Liver (tissue), 9 donors: ENCODE results near the gene DNAI4. TPM values are rescaled to one million over a fixed set of nuclear protein-coding genes. Genes with fewer than 3 reads are reported as not detected.
"Not testable (repeated sequence)": the region's sequence is repeated elsewhere in the genome, so short reads cannot be mapped to it uniquely, and the experiment has no call there.

Experiments used
- DNase-seq: peaks from one replicate; pipeline ENCODE4 v3.0.0-alpha.2; 2017; ENCODE audit warnings: low spot score
- H3K27ac ChIP-seq, 2 donors: one replicate each; pipeline ENCODE4 v1.7.0; 2013; ENCODE audit warnings: inconsistent platforms in 2 of 2, low read length in 2 of 2, control low read depth in 1 of 2, low read depth in 1 of 2, mild to moderate bottlenecking in 1 of 2
- H3K27me3 ChIP-seq, 4 donors: one replicate each; pipeline versions ENCODE4 v1.6.1 to v1.7.0; 2013; ENCODE audit warnings: low read length in 3 of 4, inconsistent platforms in 1 of 4, mild to moderate bottlenecking in 1 of 4, moderate library complexity in 1 of 4; ENCODE audit not compliant: control insufficient read depth in 4 of 4, insufficient read depth in 4 of 4
- H3K36me3 ChIP-seq, 4 donors: one replicate each; pipeline versions ENCODE4 v1.6.1 to v1.7.0; 2013; ENCODE audit warnings: low read length in 3 of 4, mild to moderate bottlenecking in 3 of 4, low read depth in 1 of 4, moderate library complexity in 1 of 4; ENCODE audit not compliant: control insufficient read depth in 4 of 4, insufficient read depth in 3 of 4
- H3K4me1 ChIP-seq, 4 donors: one replicate each; pipeline versions ENCODE4 v1.6.1 to v1.7.0; 2013; ENCODE audit warnings: low read length in 3 of 4, mild to moderate bottlenecking in 3 of 4, moderate library complexity in 1 of 4; ENCODE audit not compliant: control insufficient read depth in 4 of 4, insufficient read depth in 4 of 4
- H3K4me3 ChIP-seq, 3 donors: one replicate each; pipeline versions ENCODE4 v1.6.1 to v1.7.0; 2013; ENCODE audit warnings: low read length in 3 of 3, control low read depth in 1 of 3, low read depth in 1 of 3, mild to moderate bottlenecking in 1 of 3
- H3K9ac ChIP-seq, 2 donors: one replicate each; pipeline ENCODE4 v1.7.0; 2013; ENCODE audit warnings: low read length in 2 of 2, mild to moderate bottlenecking in 2 of 2, moderate library complexity in 2 of 2, control low read depth in 1 of 2, low read depth in 1 of 2
- H3K9me3 ChIP-seq, 4 donors: one replicate each; pipeline versions ENCODE4 v1.6.1 to v1.7.0; 2013; ENCODE audit warnings: low read length in 3 of 4; ENCODE audit not compliant: control insufficient read depth in 4 of 4
- EGR1 ChIP-seq, 2 donors: IDR thresholded peaks; 2 replicates each; pipeline ENCODE4 v1.6.1; 2016 to 2018; ENCODE audit warnings: antibody characterized with exemption in 2 of 2, low read depth in 2 of 2
- FOXA1 ChIP-seq: IDR thresholded peaks from 2 replicates; pipeline ENCODE4 v1.6.1; 2016; ENCODE audit warnings: antibody characterized with exemption
- FOXA2 ChIP-seq: IDR thresholded peaks from 2 replicates; pipeline ENCODE4 v1.6.1; 2016; ENCODE audit warnings: antibody characterized with exemption
- GABPA ChIP-seq, 2 donors: IDR thresholded peaks in 1 of 2; conservative IDR thresholded peaks in 1 of 2; 2 replicates each; pipeline ENCODE4 v1.6.1; 2016; ENCODE audit warnings: antibody characterized with exemption in 2 of 2, mild to moderate bottlenecking in 1 of 2, moderate library complexity in 1 of 2
- HNF4A ChIP-seq, 2 donors: conservative IDR thresholded peaks; 2 replicates each; pipeline ENCODE4 v1.6.1; 2016; ENCODE audit warnings: antibody characterized with exemption in 2 of 2, mild to moderate bottlenecking in 2 of 2
- HNF4G ChIP-seq: IDR thresholded peaks from 2 replicates; pipeline ENCODE4 v1.6.1; 2016; ENCODE audit warnings: antibody characterized with exemption
- JUND ChIP-seq, 2 donors: IDR thresholded peaks; 2 replicates each; pipeline ENCODE4 v1.6.1; 2016; ENCODE audit warnings: antibody characterized with exemption in 2 of 2
- NR2F2 ChIP-seq: IDR thresholded peaks from 2 replicates; pipeline ENCODE4 v1.6.1; 2016; ENCODE audit warnings: antibody characterized with exemption
- TAF1 ChIP-seq: conservative IDR thresholded peaks from 2 replicates; pipeline ENCODE4 v1.6.1; 2016; ENCODE audit warnings: antibody characterized with exemption, mild to moderate bottlenecking
- YY1 ChIP-seq: IDR thresholded peaks from 2 replicates; pipeline ENCODE4 v1.6.1; 2016; ENCODE audit warnings: antibody characterized with exemption, mild to moderate bottlenecking
- WGBS: extraction: QIAGEN DNeasy Blood & Tissue Kit; methylation state at CpG from one replicate; pipeline ENCODE4 v1.1.7; 2013; 5-methylcytosine and 5-hydroxymethylcytosine counted together
- polyA plus RNA-seq, 2 donors: library from polyadenylated mRNA; stranded (reverse) in 1 of 2; unstranded in 1 of 2; fragments of 200-250 nt in 1 of 2; fragments of >200 nt in 1 of 2; fragmentation: Nextera tagmentation in 1 of 2; extraction: Ambion mirVana in 1 of 2; gene quantifications; one replicate each; pipeline versions ENCODE4 v1.2.1 to v1.2.3, GENCODE V29; 2013 to 2015
- total RNA-seq, 2 donors: library from RNA; depleted of rRNA; stranded (reverse); fragments of >200 nt; gene quantifications; one replicate each; pipeline ENCODE4 v1.2.3, GENCODE V29; 2014
- TF ChIP-seq, protein P1 (sequence below): fragments of 150-350 bp; IDR thresholded peaks from 2 replicates; pipeline ENCODE4 v1.5.1; 2017; ENCODE audit warnings: improper control_type of control experiment, low read depth, low read length; ENCODE audit not compliant: missing input control
- TF ChIP-seq, protein P2 (sequence below): IDR thresholded peaks from 2 replicates; pipeline ENCODE4 v1.6.1; 2016; ENCODE audit warnings: antibody characterized with exemption
- donor health status: healthy.
- donor health status: healthy.
- donor health status: healthy.
- donor health status: healthy.
- donor health status: healthy.

The DNAI4 gene
- total and polyA plus RNA-seq, 4 donors: 0.42 to 1.8 (median 0.84) TPM

DNA sequence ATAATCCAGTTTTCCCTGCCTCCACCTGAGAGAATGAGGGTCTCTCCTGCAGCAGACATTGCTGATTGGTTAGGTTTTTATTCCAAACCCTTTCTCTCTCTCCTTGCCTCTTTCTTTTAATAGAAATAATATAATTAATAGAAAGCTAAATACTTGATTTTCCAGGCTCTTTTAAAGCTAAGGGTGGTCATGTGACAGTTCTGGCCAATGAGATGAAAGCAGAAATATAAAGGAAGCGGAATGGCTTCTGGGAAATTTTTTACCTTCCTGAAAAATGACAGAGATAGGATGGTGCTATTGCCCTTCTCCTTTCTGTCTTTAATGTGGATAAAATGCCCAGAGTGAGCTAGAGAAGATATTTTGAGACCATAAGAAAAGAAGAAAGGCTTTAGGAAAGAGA is 35.6 kb downstream of the DNAI4 start:
- WGBS: 98% methylated on average over 1 of the region's 1 CpG
- H3K36me3 ChIP-seq: no peaks in the 10 kb centered on the region

DNA sequence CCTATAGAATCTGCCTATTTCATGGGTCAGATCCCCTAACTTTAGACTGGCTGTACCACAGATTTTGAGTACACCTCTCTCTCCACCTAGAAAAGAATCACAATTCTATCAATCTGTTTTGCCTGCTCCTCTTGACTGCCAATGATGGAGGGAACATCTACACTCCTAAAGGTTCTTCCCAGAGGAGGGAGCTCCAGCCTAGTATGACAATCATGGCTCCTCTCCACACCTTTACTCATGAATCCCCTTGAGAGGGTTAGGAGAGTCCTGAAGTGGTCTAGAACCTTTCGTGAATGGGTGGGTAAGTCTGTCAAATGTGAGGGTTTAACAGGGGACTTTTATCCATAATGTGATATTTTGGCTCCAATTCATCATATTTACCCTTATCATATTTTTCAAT is 48.0 kb downstream of the DNAI4 start:
- 78% methylated on average over 1 of the region's 1 CpG for WGBS
- H3K4me3 ChIP-seq: no peak overlapping the region
- no peaks in the 10 kb centered on the region for H3K4me1 ChIP-seq
- no peaks in the 10 kb centered on the region for H3K9me3 ChIP-seq
- H3K9ac ChIP-seq: no peak overlapping the region
- no peaks in the 10 kb centered on the region for H3K36me3 ChIP-seq
- H3K27me3 ChIP-seq: no peaks in the 10 kb centered on the region
- no peak overlapping the region for H3K27ac ChIP-seq
- no peak for TF ChIP-seq JUND (IDR thresholded peaks at IDR 0.05)
- TF ChIP-seq, protein P1, sequence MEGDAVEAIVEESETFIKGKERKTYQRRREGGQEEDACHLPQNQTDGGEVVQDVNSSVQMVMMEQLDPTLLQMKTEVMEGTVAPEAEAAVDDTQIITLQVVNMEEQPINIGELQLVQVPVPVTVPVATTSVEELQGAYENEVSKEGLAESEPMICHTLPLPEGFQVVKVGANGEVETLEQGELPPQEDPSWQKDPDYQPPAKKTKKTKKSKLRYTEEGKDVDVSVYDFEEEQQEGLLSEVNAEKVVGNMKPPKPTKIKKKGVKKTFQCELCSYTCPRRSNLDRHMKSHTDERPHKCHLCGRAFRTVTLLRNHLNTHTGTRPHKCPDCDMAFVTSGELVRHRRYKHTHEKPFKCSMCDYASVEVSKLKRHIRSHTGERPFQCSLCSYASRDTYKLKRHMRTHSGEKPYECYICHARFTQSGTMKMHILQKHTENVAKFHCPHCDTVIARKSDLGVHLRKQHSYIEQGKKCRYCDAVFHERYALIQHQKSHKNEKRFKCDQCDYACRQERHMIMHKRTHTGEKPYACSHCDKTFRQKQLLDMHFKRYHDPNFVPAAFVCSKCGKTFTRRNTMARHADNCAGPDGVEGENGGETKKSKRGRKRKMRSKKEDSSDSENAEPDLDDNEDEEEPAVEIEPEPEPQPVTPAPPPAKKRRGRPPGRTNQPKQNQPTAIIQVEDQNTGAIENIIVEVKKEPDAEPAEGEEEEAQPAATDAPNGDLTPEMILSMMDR: no peak
- no peak for TF ChIP-seq TAF1
- TF ChIP-seq YY1: no peak
- no peak for TF ChIP-seq FOXA2
- no peak for TF ChIP-seq HNF4A (conservative IDR thresholded peaks at IDR 0.05)
- TF ChIP-seq EGR1 (IDR thresholded peaks at IDR 0.05; ENCODE audit: low read depth in 2 of 2): no peak
- no peak for TF ChIP-seq NR2F2
- DNase-seq: no peak

More for the DNA sequence above, 35.6 kb downstream of the DNAI4 start:
- DNase-seq: no peak
- Histone ChIP-seq H3K4me1 (no peaks in the 10 kb centered on the region), H3K4me3 (no peak overlapping the region), H3K27me3 (no peaks in the 10 kb centered on the region), H3K27ac (no peak overlapping the region), H3K9me3 (no peaks in the 10 kb centered on the region), H3K9ac (no peak overlapping the region)
- no peak for TF ChIP-seq HNF4G
- TF ChIP-seq EGR1 (IDR thresholded peaks at IDR 0.05; ENCODE audit: low read depth in 2 of 2): no peak
- TF ChIP-seq GABPA (IDR thresholded peaks at IDR 0.05 in 1 of 2, conservative IDR thresholded peaks at IDR 0.05 in 1 of 2): no peak
- TF ChIP-seq, protein P2, sequence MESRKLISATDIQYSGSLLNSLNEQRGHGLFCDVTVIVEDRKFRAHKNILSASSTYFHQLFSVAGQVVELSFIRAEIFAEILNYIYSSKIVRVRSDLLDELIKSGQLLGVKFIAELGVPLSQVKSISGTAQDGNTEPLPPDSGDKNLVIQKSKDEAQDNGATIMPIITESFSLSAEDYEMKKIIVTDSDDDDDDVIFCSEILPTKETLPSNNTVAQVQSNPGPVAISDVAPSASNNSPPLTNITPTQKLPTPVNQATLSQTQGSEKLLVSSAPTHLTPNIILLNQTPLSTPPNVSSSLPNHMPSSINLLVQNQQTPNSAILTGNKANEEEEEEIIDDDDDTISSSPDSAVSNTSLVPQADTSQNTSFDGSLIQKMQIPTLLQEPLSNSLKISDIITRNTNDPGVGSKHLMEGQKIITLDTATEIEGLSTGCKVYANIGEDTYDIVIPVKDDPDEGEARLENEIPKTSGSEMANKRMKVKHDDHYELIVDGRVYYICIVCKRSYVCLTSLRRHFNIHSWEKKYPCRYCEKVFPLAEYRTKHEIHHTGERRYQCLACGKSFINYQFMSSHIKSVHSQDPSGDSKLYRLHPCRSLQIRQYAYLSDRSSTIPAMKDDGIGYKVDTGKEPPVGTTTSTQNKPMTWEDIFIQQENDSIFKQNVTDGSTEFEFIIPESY: no peak

DNA sequence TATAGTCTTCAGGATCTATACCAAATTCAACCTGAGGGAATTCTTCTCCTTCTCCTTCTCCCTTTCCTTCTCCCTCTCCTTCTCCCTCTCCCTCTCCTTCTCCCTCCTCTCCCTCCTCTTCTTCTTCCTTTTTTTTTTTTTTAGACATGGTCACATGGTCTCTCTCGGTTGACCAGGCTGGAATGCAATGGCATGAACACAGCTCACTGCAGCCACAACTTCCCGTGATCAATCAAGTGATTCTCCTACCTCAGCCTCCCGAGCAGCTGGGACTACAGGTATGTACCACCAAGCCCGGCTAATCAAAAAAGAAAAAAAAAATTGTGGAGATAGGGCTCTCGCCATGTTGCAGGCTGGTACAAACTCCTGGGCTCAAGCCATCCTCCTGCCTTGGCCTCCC is 51.5 kb downstream of the DNAI4 start:
- WGBS: 94% methylated on average over 5 of the region's 5 CpGs
- Histone ChIP-seq H3K27ac (no peak overlapping the region), H3K9ac (no peak overlapping the region), H3K4me3 (no peak overlapping the region), H3K27me3 (no peaks in the 10 kb centered on the region), H3K36me3 (no peaks in the 10 kb centered on the region), H3K4me1 (no peaks in the 10 kb centered on the region), H3K9me3 (no peaks in the 10 kb centered on the region)
- no peak for DNase-seq
- TF ChIP-seq, protein P1: no peak
- TF ChIP-seq YY1 (no peak), HNF4G (no peak), FOXA1 (no peak), TAF1 (no peak), FOXA2 (no peak), GABPA (IDR thresholded peaks at IDR 0.05 in 1 of 2, conservative IDR thresholded peaks at IDR 0.05 in 1 of 2) (no peak), NR2F2 (no peak)
- TF ChIP-seq, protein P2: no peak

DNA sequence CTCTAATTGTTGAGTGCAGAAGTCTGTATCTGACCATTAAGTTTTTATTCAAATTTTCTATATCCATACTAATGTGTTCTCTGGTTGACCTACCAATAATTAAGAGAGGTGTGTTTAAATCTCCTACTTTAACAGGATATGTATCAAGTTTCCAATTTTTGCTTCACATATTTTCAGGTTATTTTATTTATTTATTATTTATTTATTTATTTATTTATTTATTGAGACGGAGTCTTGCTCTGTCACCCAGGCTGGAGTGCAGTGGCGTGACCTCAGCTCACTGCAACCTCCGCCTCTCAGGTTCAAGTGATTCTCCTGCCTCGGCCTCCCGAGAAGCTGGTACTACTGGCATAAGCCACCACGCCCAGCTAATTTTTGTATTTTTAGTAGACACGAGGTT is 52.6 kb downstream of the DNAI4 start:
- H3K27me3 ChIP-seq, H3K4me1 ChIP-seq, H3K9me3 ChIP-seq, DNase-seq, H3K36me3 ChIP-seq, H3K4me3 ChIP-seq, H3K27ac ChIP-seq, H3K9ac ChIP-seq: not testable (repeated sequence)
- WGBS: 97% methylated on average over 7 of the region's 7 CpGs
